ENCODE data around the gene NUMA1.

Gene NUMA1

GRCh38 chr11:71955898-71956456, 124.4 kb downstream of the NUMA1 start:
- no peaks in the 10 kb centered on the region for H3K9me3 ChIP-seq (ENCODE audit: control insufficient read depth, insufficient read depth, low read length)
- H3K27ac ChIP-seq (ENCODE audit: low read depth, low read length) = no peak overlapping the region
- no peak overlapping the region for H3K9ac ChIP-seq (ENCODE audit: low read depth, low read length)
- H3K27me3 ChIP-seq (ENCODE audit: control insufficient read depth, insufficient read depth, low read length) = no peaks in the 10 kb centered on the region
- H3K4me3 ChIP-seq (ENCODE audit: low read depth, low read length) = no peak overlapping the region
- no peaks in the 10 kb centered on the region for H3K4me1 ChIP-seq (ENCODE audit: control insufficient read depth, insufficient read depth, low read length)
- H3K36me3 ChIP-seq (ENCODE audit: control insufficient read depth, insufficient read depth, low read length) = peaks cover 11% of the 10 kb centered on the region

Measured in HUES48 (cell line).